Trophoblast cell (in vitro differentiated cells and primary cell): Measurements from ENCODE around the gene LMBR1.

ENCODE experiments used
- DNase-seq, 2 donors: peaks; one replicate each; pipeline ENCODE4 v3.0.0-alpha.2; 2016
- H2AFZ ChIP-seq: 2 replicates; pipeline ENCODE4 v1.6.1; 2013; ENCODE audit warnings: low read length, moderate library complexity, mild to moderate bottlenecking; ENCODE audit not compliant: insufficient read depth, poor library complexity
- H2AK5ac ChIP-seq: 2 replicates; pipeline ENCODE4 v1.6.1; 2013; ENCODE audit warnings: mild to moderate bottlenecking, low read length
- H2BK120ac ChIP-seq: 2 replicates; pipeline ENCODE4 v1.6.1; 2013; ENCODE audit warnings: low read length, mild to moderate bottlenecking, moderate library complexity; ENCODE audit not compliant: insufficient read depth, poor library complexity
- H2BK12ac ChIP-seq: 2 replicates; pipeline ENCODE4 v1.6.1; 2013; ENCODE audit warnings: mild to moderate bottlenecking, low read length, moderate library complexity
- H2BK5ac ChIP-seq: 2 replicates; pipeline ENCODE4 v1.6.1; 2013; ENCODE audit warnings: low read length, low read depth, moderate library complexity, mild to moderate bottlenecking; ENCODE audit not compliant: poor library complexity
- H3K14ac ChIP-seq: 2 replicates; pipeline ENCODE4 v1.6.1; 2013; ENCODE audit warnings: mild to moderate bottlenecking, low read length
- H3K18ac ChIP-seq: 2 replicates; pipeline ENCODE4 v1.6.1; 2013; ENCODE audit warnings: mild to moderate bottlenecking, low read length
- H3K23ac ChIP-seq: 2 replicates; pipeline ENCODE4 v1.6.1; 2013; ENCODE audit warnings: low read length
- H3K27ac ChIP-seq: 2 replicates; pipeline ENCODE4 v1.5.1; 2013; ENCODE audit warnings: low read depth, mild to moderate bottlenecking, inconsistent platforms, low read length, moderate library complexity
- H3K27me3 ChIP-seq: 2 replicates; pipeline ENCODE4 v1.6.1; 2013; ENCODE audit warnings: inconsistent platforms, mild to moderate bottlenecking, low read length, moderate library complexity; ENCODE audit not compliant: insufficient read depth
- H3K36me3 ChIP-seq, 2 experiments: 1 replicate in 1 of 2; 2 replicates in 1 of 2; pipeline ENCODE4 v1.6.1; 2013; ENCODE audit warnings: low read length in 2 of 2, mild to moderate bottlenecking in 2 of 2, moderate library complexity in 1 of 2; ENCODE audit not compliant: insufficient read depth in 2 of 2, control insufficient read depth in 1 of 2
- H3K4ac ChIP-seq: 2 replicates; pipeline ENCODE4 v1.6.1; 2013; ENCODE audit warnings: low read depth, mild to moderate bottlenecking, low read length, moderate library complexity
- H3K4me1 ChIP-seq, 2 experiments: 1 replicate in 1 of 2; 2 replicates in 1 of 2; pipeline ENCODE4 v1.6.1; 2013; ENCODE audit warnings: low read length in 2 of 2, mild to moderate bottlenecking in 2 of 2, moderate library complexity in 1 of 2; ENCODE audit not compliant: insufficient read depth in 2 of 2, control insufficient read depth in 1 of 2
- H3K4me2 ChIP-seq: 2 replicates; pipeline ENCODE4 v1.6.1; 2013; ENCODE audit warnings: inconsistent platforms, mild to moderate bottlenecking, low read length, moderate library complexity
- H3K4me3 ChIP-seq: 2 replicates; pipeline ENCODE4 v1.5.1; 2013; ENCODE audit warnings: mild to moderate bottlenecking, low read depth, low read length, inconsistent platforms
- H3K79me1 ChIP-seq: one replicate; pipeline ENCODE4 v1.6.1; 2013; ENCODE audit warnings: low read length
- H3K79me2 ChIP-seq: 2 replicates; pipeline ENCODE4 v1.6.1; 2013; ENCODE audit warnings: low read length, mild to moderate bottlenecking; ENCODE audit not compliant: control insufficient read depth, insufficient read depth, poor library complexity
- H3K9ac ChIP-seq: 2 replicates; pipeline ENCODE4 v1.6.1; 2013; ENCODE audit warnings: mild to moderate bottlenecking, low read length
- H3K9me3 ChIP-seq: 2 replicates; pipeline ENCODE4 v1.6.1; 2013; ENCODE audit warnings: low read depth, mild to moderate bottlenecking, control low read depth, inconsistent platforms, low read length; ENCODE audit not compliant: insufficient read depth
- H4K12ac ChIP-seq: 2 replicates; pipeline ENCODE4 v1.6.1; 2013; ENCODE audit warnings: low read depth, mild to moderate bottlenecking, low read length, moderate library complexity
- H4K8ac ChIP-seq: 2 replicates; pipeline ENCODE4 v1.6.1; 2013; ENCODE audit warnings: low read depth, mild to moderate bottlenecking, low read length, moderate library complexity
- H4K91ac ChIP-seq: one replicate; pipeline ENCODE4 v1.6.1; 2013; ENCODE audit warnings: low read depth, mild to moderate bottlenecking, low read length, moderate library complexity
- WGBS: extraction: QIAGEN DNeasy Blood & Tissue Kit; methylation state at CpG from one replicate; pipeline ENCODE4 v1.1.7; 2013; ENCODE audit warnings: missing lambda C conversion rate; ENCODE audit not compliant: insufficient read length, insufficient coverage; ENCODE audit errors: extremely low coverage; 5-methylcytosine and 5-hydroxymethylcytosine counted together

LMBR1 gene

DNA sequence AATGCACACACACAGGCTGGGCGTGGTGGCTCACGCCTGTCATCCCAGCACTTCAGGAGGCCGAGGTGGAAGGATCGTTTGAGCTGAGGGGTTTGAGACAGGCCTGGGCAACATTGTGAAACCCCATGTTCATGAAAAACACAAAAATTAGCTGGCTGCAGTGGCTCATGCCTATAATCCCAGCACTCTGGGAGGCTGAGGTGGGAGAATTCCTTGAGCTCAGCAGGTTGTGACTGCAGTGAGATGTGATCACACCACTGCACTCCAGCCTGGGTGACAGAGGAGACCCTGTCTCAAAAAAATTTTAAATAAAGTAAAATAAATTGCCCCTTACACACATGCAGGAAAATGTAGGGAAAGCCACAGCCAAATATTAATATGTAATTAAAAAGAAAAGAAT, 208.3 kb downstream of the LMBR1 start:
- no peaks in the 10 kb centered on the region for H3K27me3 ChIP-seq
- H3K9ac ChIP-seq: no peak overlapping the region
- WGBS: no CpG with 5 or more reads among the region's 4 CpGs
- H2BK12ac ChIP-seq: no peak overlapping the region
- H3K79me1 ChIP-seq: no peaks in the 10 kb centered on the region
- H3K9me3 ChIP-seq: peaks cover 2% of the 10 kb centered on the region
- H4K8ac ChIP-seq: no peak overlapping the region
- H3K4ac ChIP-seq: no peak overlapping the region
- no peak overlapping the region for H2AK5ac ChIP-seq
- H3K27ac ChIP-seq: no peak overlapping the region
- no peak overlapping the region for H4K91ac ChIP-seq
- H2AFZ ChIP-seq: no peak overlapping the region
- H3K79me2 ChIP-seq: no peaks in the 10 kb centered on the region
- H3K18ac ChIP-seq: no peak overlapping the region
- no peak overlapping the region for H3K4me2 ChIP-seq
- peaks cover 4% of the 10 kb centered on the region in 2 experiments for H3K36me3 ChIP-seq
- H3K4me3 ChIP-seq: no peak overlapping the region
- H3K4me1 ChIP-seq: no peaks in the 10 kb centered on the region
- H4K12ac ChIP-seq: no peak overlapping the region
- no peak overlapping the region for H3K14ac ChIP-seq
- H2BK5ac ChIP-seq: no peak overlapping the region
- no peak for DNase-seq
- no peak overlapping the region for H3K23ac ChIP-seq
- no peak overlapping the region for H2BK120ac ChIP-seq

DNA sequence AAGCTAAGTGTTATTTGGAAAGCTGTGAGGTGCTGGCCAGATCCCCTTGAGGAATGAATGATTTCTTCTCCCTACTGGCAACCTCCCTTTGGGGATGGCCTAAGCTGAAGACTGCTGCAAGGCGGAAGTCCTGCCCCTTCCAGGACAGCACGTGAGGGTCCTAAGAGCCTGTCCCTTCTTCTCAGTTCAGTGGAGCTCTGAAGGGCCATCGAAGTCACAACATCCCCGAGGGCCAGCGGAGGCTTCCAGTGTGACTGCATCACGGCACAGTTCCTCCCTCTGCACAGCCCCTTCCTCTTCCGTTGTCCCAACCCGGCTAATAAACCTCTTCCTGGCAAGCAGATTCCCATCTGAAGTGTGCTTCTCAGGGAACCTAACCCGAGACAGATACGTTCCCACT, 208.7 kb downstream of the LMBR1 start:
- WGBS: no CpG with 5 or more reads among the region's 10 CpGs
- DNase-seq: no peak

DNA sequence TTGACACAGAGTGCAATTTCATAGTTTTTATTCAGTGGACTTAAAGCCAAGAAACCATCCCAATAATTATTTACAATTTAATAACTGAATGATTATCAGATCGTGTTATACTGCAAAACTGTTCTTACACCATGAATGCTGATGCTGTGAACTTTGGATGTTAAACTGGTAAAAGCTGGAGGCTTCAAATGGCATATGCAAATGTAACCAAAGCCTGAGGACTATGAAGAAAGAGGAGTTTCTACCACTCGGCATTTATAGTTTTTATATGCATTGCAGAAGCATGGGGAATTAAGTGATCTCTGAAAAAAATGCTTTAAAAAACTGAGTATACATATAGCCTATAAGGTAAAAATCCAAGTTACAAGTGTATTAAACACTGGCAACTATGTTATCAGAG, 210.1 kb downstream of the LMBR1 start:
- WGBS: no CpG with 5 or more reads among the region's 2 CpGs
- Histone ChIP-seq H3K4me1 (no peaks in the 10 kb centered on the region), H2BK12ac (no peak overlapping the region), H2BK5ac (no peak overlapping the region), H3K36me3 (peaks cover 7 to 13% of the 10 kb centered on the region in 2 experiments), H3K4me3 (no peak overlapping the region), H3K79me1 (no peaks in the 10 kb centered on the region), H3K79me2 (no peaks in the 10 kb centered on the region), H4K12ac (no peak overlapping the region), H3K27me3 (no peaks in the 10 kb centered on the region), H3K9ac (no peak overlapping the region), H3K14ac (no peak overlapping the region), H4K8ac (no peak overlapping the region), H4K91ac (no peak overlapping the region), H3K9me3 (peaks cover 2% of the 10 kb centered on the region), H2AK5ac (no peak overlapping the region), H3K4me2 (no peak overlapping the region), H2AFZ (no peak overlapping the region), H3K4ac (no peak overlapping the region), H3K18ac (no peak overlapping the region), H2BK120ac (no peak overlapping the region), H3K23ac (no peak overlapping the region), H3K27ac (no peak overlapping the region)
- no peak for DNase-seq

More for the DNA sequence above, 208.7 kb downstream of the LMBR1 start:
- no peaks in the 10 kb centered on the region for H3K79me1 ChIP-seq
- no peak overlapping the region for H2BK5ac ChIP-seq
- H3K9me3 ChIP-seq: peaks cover 2% of the 10 kb centered on the region
- H2AFZ ChIP-seq: no peak overlapping the region
- no peak overlapping the region for H3K27ac ChIP-seq
- H4K12ac ChIP-seq: no peak overlapping the region
- no peak overlapping the region for H3K23ac ChIP-seq
- H3K36me3 ChIP-seq: peaks cover 4% of the 10 kb centered on the region in 2 experiments
- H3K4ac ChIP-seq: no peak overlapping the region
- no peaks in the 10 kb centered on the region for H3K4me1 ChIP-seq
- H2BK120ac ChIP-seq: no peak overlapping the region
- H4K91ac ChIP-seq: no peak overlapping the region
- H3K9ac ChIP-seq: no peak overlapping the region
- no peak overlapping the region for H3K4me3 ChIP-seq
- no peak overlapping the region for H2AK5ac ChIP-seq
- no peak overlapping the region for H3K4me2 ChIP-seq
- no peak overlapping the region for H2BK12ac ChIP-seq
- no peak overlapping the region for H3K18ac ChIP-seq
- H4K8ac ChIP-seq: no peak overlapping the region
- no peaks in the 10 kb centered on the region for H3K27me3 ChIP-seq
- no peaks in the 10 kb centered on the region for H3K79me2 ChIP-seq
- H3K14ac ChIP-seq: no peak overlapping the region

DNA sequence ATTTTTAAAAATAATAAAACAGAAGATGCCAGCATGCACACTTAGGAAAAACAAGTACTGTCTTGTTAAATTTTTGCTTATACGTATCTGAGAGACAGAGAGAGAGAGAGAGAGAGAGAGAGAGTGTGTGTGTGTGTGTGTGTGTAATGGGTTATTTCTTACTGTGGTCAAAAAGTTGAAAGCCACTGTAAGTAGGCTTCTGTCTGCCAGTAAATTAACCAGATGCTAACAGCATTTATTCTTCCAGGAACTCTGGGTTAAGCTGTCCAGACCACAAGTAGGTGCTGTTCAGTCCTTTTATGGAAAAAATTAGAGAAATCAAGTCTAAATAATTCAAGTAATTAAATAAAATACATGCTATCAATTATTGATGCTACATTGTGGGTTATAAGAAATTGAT, 212.7 kb downstream of the LMBR1 start:
- H3K18ac ChIP-seq: no peak overlapping the region
- H3K4me2 ChIP-seq: no peak overlapping the region
- H3K4me3 ChIP-seq: no peak overlapping the region
- H3K9ac ChIP-seq: no peak overlapping the region
- H3K36me3 ChIP-seq: peaks cover 18 to 19% of the 10 kb centered on the region in 2 experiments
- DNase-seq: no peak
- H2BK5ac ChIP-seq: no peak overlapping the region
- no peak overlapping the region for H3K27ac ChIP-seq
- no peaks in the 10 kb centered on the region for H3K79me1 ChIP-seq
- no peak overlapping the region for H3K14ac ChIP-seq
- H3K4me1 ChIP-seq: no peaks in the 10 kb centered on the region
- no peak overlapping the region for H2AFZ ChIP-seq
- no peak overlapping the region for H3K4ac ChIP-seq
- no peak overlapping the region for H3K23ac ChIP-seq
- no peak overlapping the region for H2BK120ac ChIP-seq
- H4K91ac ChIP-seq: no peak overlapping the region
- H4K8ac ChIP-seq: no peak overlapping the region
- no peak overlapping the region for H2BK12ac ChIP-seq
- H2AK5ac ChIP-seq: no peak overlapping the region
- H3K9me3 ChIP-seq: peaks cover 3% of the 10 kb centered on the region
- WGBS: no CpG with 5 or more reads among the region's 1 CpG
- no peaks in the 10 kb centered on the region for H3K27me3 ChIP-seq
- H4K12ac ChIP-seq: no peak overlapping the region
- no peaks in the 10 kb centered on the region for H3K79me2 ChIP-seq
